Spleen (tissue), 7 donors: ENCODE measurements around the gene CFLAR.

Experiments
- POLR2A ChIP-seq, 3 donors: fragments of 450-650 bp; IDR thresholded peaks; one replicate each; pipeline ENCODE4 v1.5.1; 2017; ENCODE audit warnings: antibody characterized with exemption in 3 of 3, mild to moderate bottlenecking in 1 of 3
- POLR2AphosphoS5 ChIP-seq, 3 donors: sonication (generic); formaldehyde crosslinking; IDR thresholded peaks; one replicate each; pipeline ENCODE4 v1.5.1; 2017; ENCODE audit warnings: antibody characterized with exemption in 3 of 3
- TF ChIP-seq, protein P1 (sequence below), 11 experiments: fragments of 200-600 bp in 7 of 11; fragments of 450-650 bp in 4 of 11; sonication (generic) in 4 of 11; IDR thresholded peaks in 8 of 11; conservative IDR thresholded peaks in 3 of 11; 1 replicate in 7 of 11; 2 replicates in 4 of 11; pipeline versions ENCODE4 v1.4.0 to v1.8.0; 2016 to 2021; ENCODE audit warnings: antibody characterized with exemption in 11 of 11, inconsistent platforms in 4 of 11, mild to moderate bottlenecking in 1 of 11
- donor health status: DM: no; HTN: no; CAD: no; lungs with moderate emphysema.
- donor health status: DM: no; HTN: no; CAD: no.
- donor health status: DM: no; HTN: no; CAD: no.

DNA sequence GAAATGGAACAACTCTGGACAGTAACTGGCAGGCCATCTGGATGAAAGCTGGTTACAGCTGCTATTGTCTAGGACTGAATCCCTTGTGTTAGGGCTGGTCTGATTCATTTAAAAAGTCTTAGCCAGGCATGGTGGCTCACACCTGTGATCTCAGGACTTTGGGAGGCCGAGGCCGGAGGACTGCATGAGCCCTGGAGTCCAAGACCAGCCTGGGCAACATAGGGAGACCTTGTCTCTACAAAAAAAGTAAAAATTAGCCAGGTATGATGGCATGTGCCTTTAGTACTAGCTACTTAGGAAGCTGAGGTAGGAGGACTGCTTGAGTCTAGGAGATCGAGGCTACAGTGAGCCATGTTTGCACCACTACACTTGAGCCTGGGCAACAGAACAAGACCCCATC, 15.5 kb upstream of the CFLAR start:
- TF ChIP-seq, protein P1, sequence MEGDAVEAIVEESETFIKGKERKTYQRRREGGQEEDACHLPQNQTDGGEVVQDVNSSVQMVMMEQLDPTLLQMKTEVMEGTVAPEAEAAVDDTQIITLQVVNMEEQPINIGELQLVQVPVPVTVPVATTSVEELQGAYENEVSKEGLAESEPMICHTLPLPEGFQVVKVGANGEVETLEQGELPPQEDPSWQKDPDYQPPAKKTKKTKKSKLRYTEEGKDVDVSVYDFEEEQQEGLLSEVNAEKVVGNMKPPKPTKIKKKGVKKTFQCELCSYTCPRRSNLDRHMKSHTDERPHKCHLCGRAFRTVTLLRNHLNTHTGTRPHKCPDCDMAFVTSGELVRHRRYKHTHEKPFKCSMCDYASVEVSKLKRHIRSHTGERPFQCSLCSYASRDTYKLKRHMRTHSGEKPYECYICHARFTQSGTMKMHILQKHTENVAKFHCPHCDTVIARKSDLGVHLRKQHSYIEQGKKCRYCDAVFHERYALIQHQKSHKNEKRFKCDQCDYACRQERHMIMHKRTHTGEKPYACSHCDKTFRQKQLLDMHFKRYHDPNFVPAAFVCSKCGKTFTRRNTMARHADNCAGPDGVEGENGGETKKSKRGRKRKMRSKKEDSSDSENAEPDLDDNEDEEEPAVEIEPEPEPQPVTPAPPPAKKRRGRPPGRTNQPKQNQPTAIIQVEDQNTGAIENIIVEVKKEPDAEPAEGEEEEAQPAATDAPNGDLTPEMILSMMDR (IDR thresholded peaks at IDR 0.05 in 8 of 11, conservative IDR thresholded peaks at IDR 0.05 in 3 of 11) = no peak
- TF ChIP-seq POLR2A (IDR thresholded peaks at IDR 0.05) (no peak), POLR2AphosphoS5 (IDR thresholded peaks at IDR 0.05) (no peak)
